HEK293 (cell line): ENCODE measurements around the gene LLGL2.
"Not testable (repeated sequence)": the region's sequence is repeated elsewhere in the genome, so short reads cannot be mapped to it uniquely, and the experiment has no call there.

Experiments
- CTCF ChIA-PET: fragments of 350-600 bp; formaldehyde crosslinking; extraction: SDS; loops from one replicate; lab custom pipeline; 2021; ENCODE audit warnings: antibody characterized with exemption; lab: Yijun Ruan, JAX
- POLR2A ChIA-PET: fragments of 300-600 bp; formaldehyde crosslinking; extraction: SDS; loops from one replicate; lab custom pipeline; 2020; ENCODE audit warnings: antibody characterized with exemption, inconsistent platforms; lab: Yijun Ruan, JAX
- H3K27ac ChIP-seq: fragments of 200-500 bp; sonication (Bioruptor generic); 2 replicates; pipeline ENCODE4 v1.5.1; 2014; ENCODE audit warnings: low read depth, low read length, control low read depth, inconsistent platforms; ENCODE audit errors: extremely low read depth
- H3K36me3 ChIP-seq, 2 experiments: fragments of 200-500 bp in 1 of 2; sonication (Bioruptor generic) in 1 of 2; 1 replicate in 1 of 2; 2 replicates in 1 of 2; pipeline ENCODE4 v1.5.1; 2014 to 2017; ENCODE audit warnings: inconsistent platforms in 2 of 2, low read length in 2 of 2; ENCODE audit not compliant: control insufficient read depth in 2 of 2, insufficient read depth in 1 of 2
- H3K4me1 ChIP-seq: fragments of 200-500 bp; sonication (Bioruptor generic); 2 replicates; pipeline ENCODE4 v1.5.1; 2014; ENCODE audit warnings: mild to moderate bottlenecking, low read length, inconsistent platforms; ENCODE audit not compliant: control insufficient read depth, insufficient read depth
- H3K4me3 ChIP-seq: 2 replicates; pipeline ENCODE4 v1.5.1; 2011; ENCODE audit warnings: low read depth, mild to moderate bottlenecking, control low read depth, low read length, moderate library complexity
- H3K9me3 ChIP-seq: fragments of 200-500 bp; sonication (Bioruptor generic); 2 replicates; pipeline ENCODE4 v1.5.1; 2014; ENCODE audit warnings: low read depth, low read length, inconsistent platforms; ENCODE audit not compliant: control insufficient read depth, insufficient read depth
- EGR2 ChIP-seq: fragments of 450-650 bp; formaldehyde crosslinking; IDR thresholded peaks from 2 replicates; pipeline ENCODE4 v1.5.1; 2016; ENCODE audit warnings: low read depth, missing biosample characterization, missing genetic modification characterization
- GLIS1 ChIP-seq: fragments of 450-650 bp; formaldehyde crosslinking; IDR thresholded peaks from 2 replicates; pipeline ENCODE4 v1.5.1; 2016; ENCODE audit warnings: missing biosample characterization, missing genetic modification characterization
- ZEB2 ChIP-seq: fragments of 450-650 bp; formaldehyde crosslinking; IDR thresholded peaks from 2 replicates; pipeline ENCODE4 v1.5.1; 2016; ENCODE audit warnings: missing biosample characterization, missing genetic modification characterization
- ZFHX2 ChIP-seq: fragments of 450-650 bp; formaldehyde crosslinking; conservative IDR thresholded peaks from 2 replicates; pipeline ENCODE4 v1.5.1; 2016; ENCODE audit warnings: missing biosample characterization, missing genetic modification characterization
- ZNF10 ChIP-seq: fragments of 450-650 bp; formaldehyde crosslinking; IDR thresholded peaks from 2 replicates; pipeline ENCODE4 v1.5.1; 2017; ENCODE audit warnings: missing biosample characterization, missing genetic modification characterization
- ZNF16 ChIP-seq: fragments of 450-650 bp; formaldehyde crosslinking; IDR thresholded peaks from 2 replicates; pipeline ENCODE4 v1.5.1; 2016; ENCODE audit warnings: low read depth, missing biosample characterization, missing genetic modification characterization
- ZNF169 ChIP-seq: fragments of 450-650 bp; formaldehyde crosslinking; IDR thresholded peaks from 2 replicates; pipeline ENCODE4 v1.5.1; 2016; ENCODE audit warnings: missing biosample characterization, missing genetic modification characterization
- ZNF266 ChIP-seq: fragments of 450-650 bp; formaldehyde crosslinking; IDR thresholded peaks from 2 replicates; pipeline ENCODE4 v1.5.1; 2016; ENCODE audit warnings: missing biosample characterization, missing genetic modification characterization, low read depth
- ZNF37A ChIP-seq: fragments of 450-650 bp; IDR thresholded peaks from 2 replicates; pipeline ENCODE4 v1.5.1; 2018; ENCODE audit warnings: missing biosample characterization, missing genetic modification characterization
- ZNF610 ChIP-seq: fragments of 450-650 bp; formaldehyde crosslinking; IDR thresholded peaks from 2 replicates; pipeline ENCODE4 v1.5.1; 2016; ENCODE audit warnings: missing biosample characterization, missing genetic modification characterization, borderline replicate concordance
- ZNF670 ChIP-seq: fragments of 450-650 bp; formaldehyde crosslinking; IDR thresholded peaks from 2 replicates; pipeline ENCODE4 v1.5.1; 2016; ENCODE audit warnings: missing biosample characterization, missing genetic modification characterization, low read depth
- TF ChIP-seq, protein P1 (sequence below): fragments of 450-650 bp; formaldehyde crosslinking; IDR thresholded peaks from 2 replicates; pipeline ENCODE4 v1.5.1; 2016; ENCODE audit warnings: missing biosample characterization, missing genetic modification characterization
- TF ChIP-seq, protein P2 (sequence below): fragments of 450-650 bp; formaldehyde crosslinking; IDR thresholded peaks from 2 replicates; pipeline ENCODE4 v1.5.1; 2016; ENCODE audit warnings: missing biosample characterization, missing genetic modification characterization
- TF ChIP-seq, protein P3 (sequence below): fragments of 450-650 bp; formaldehyde crosslinking; IDR thresholded peaks from 2 replicates; pipeline ENCODE4 v1.5.1; 2017; ENCODE audit warnings: missing biosample characterization, missing genetic modification characterization
- TF ChIP-seq, protein P4 (sequence below): fragments of 450-650 bp; IDR thresholded peaks from 2 replicates; pipeline ENCODE4 v1.5.1; 2018; ENCODE audit warnings: missing biosample characterization, missing genetic modification characterization

Gene LLGL2

DNA sequence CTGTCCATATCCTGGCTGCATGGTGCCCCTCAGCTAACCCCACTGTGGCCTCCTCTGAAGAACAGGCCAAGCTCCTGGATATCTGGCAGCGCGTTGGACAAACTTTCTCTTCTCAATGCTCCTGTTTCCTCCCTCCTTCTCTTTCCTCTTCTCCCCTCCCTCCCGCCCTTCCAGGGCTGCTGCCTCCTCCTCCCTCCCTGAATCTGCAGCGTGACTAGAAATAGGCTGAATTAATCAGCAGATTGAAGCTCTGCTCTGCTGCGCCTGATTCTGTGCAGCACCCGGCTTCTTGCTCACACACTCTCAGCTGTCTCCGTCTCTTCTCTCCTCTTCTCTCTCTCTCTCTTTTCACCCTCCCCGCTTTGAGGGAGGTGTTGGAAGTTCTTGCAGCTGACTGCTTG, 49.2 kb upstream of the LLGL2 start (continued):
- TF ChIP-seq, protein P1, sequence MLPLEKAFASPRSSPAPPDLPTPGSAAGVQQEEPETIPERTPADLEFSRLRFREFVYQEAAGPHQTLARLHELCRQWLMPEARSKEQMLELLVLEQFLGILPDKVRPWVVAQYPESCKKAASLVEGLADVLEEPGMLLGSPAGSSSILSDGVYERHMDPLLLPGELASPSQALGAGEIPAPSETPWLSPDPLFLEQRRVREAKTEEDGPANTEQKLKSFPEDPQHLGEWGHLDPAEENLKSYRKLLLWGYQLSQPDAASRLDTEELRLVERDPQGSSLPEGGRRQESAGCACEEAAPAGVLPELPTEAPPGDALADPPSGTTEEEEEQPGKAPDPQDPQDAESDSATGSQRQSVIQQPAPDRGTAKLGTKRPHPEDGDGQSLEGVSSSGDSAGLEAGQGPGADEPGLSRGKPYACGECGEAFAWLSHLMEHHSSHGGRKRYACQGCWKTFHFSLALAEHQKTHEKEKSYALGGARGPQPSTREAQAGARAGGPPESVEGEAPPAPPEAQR: no peak
- no peak for TF ChIP-seq ZNF10 (tag by site-specific recombination)

DNA sequence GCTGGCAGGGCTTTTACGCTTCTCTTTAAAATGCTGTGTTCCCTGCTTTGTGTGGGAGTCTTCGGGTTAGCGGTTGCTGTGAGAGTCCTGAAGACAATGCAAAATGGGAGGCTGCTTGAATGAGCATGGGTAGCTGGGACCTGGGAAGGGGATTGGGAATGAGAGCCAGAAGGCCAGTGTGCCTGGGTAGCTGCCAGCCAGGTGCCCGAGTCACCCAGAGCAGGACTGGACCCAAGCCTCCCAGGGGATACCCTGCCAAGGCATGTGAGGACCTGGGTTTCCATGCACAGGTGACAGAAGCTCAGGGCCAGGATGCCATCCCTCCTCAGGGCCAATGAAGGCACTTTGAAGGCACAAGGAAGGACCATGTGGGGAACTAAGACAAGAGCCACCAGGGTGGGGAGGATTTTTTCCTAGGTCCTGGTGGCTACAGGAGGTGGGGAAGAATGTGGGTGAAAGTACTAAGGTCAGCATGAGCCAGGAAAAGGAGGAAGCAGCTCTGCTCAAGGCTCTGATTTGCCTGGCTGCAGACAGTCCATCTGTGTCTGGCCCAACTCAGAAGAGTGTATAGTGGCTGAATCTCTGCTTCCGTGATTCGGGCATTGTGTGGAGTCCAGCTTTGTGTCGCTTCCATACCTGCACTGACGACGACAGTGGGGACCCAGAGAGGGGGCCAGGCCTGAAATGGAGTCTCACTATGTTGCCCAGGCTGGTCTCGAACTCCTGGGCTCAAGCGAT, 48.6 kb upstream of the LLGL2 start:
- H3K27ac ChIP-seq: no peak overlapping the region

DNA sequence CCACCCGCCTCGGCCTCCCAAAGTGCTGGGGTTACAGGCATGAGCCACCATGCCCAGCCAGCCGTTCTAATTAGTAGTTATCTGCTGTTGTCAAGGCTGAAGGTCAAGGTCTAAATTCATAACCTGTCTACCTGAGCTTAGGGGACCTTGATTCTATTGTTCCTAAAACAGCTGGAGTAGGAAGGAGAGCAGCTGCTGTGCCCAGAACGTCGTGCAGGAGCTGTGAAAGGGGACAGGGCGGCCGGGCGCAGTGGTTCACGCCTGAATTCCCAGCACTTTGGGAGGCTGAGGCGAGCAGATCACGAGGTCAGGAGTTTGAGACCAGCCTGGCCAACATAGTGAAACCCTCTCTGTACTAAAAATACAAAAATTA, 48.0 kb upstream of the LLGL2 start:
- H3K4me3 ChIP-seq, H3K27ac ChIP-seq, POLR2A ChIA-PET, H3K9me3 ChIP-seq, H3K4me1 ChIP-seq, CTCF ChIA-PET: not testable (repeated sequence)
- H3K36me3 ChIP-seq: peaks cover 0 to 34% of the 10 kb centered on the region in 2 experiments; a peak in 2 of 3 replicates

More for the DNA sequence above, 48.6 kb upstream of the LLGL2 start:
- Histone ChIP-seq H3K9me3 (no peaks in the 10 kb centered on the region), H3K4me3 (no peak overlapping the region), H3K36me3 (peaks cover 0 to 40% of the 10 kb centered on the region in 2 experiments; a peak in 2 of 3 replicates), H3K4me1 (peaks cover 2% of the 10 kb centered on the region; the same call in 1 of the 2 replicates)
- ChIA-PET POLR2A (interaction anchor here (0.5 to 1.5 kb wide), 3 partner anchors 9 to 73 kb away, joined by 4 to 5 read pairs (median 5); partner anchors contain the start of gene TMEM94), CTCF (interaction anchor here (0.7 to 1.2 kb wide), 3 partner anchors 40 to 124 kb away, joined by 3 to 5 read pairs (median 3); partner anchors contain the start of gene TSEN54)
- TF ChIP-seq ZNF16 (tag by site-specific recombination): no peak
- TF ChIP-seq ZNF610 (tag by site-specific recombination): no peak
- TF ChIP-seq ZFHX2 (tag by site-specific recombination): 0 out of 2 replicates have a peak, but pooled peaks have one; percentile 9
- no peak for TF ChIP-seq ZEB2

DNA sequence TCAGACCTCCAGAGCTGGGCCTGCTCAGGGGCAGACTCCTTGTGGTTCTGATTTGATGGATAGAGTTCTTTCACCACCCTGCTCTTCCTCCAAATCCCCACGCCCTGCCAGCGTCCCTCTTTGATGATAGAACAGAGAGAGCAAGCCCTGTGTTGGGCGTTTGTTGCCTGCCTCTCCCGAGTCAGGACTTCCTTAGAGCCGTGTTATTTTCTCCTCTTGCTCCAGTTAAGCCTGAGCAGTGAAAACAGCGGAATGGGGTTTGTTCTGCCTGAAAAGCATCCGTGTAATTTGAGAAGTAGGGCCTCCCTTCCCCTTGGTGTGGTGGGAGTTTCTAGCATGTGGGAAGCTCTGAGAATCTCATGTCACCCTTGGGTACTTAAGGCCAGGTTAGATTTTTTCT, 47.0 kb upstream of the LLGL2 start:
- H3K4me1 ChIP-seq: peaks cover 2% of the 10 kb centered on the region; the same call in 1 of the 2 replicates
- H3K36me3 ChIP-seq: peaks cover 0 to 29% of the 10 kb centered on the region in 2 experiments; a peak in 2 of 3 replicates
- H3K27ac ChIP-seq: 0 out of 2 replicates have a peak overlapping the region, but pooled peaks have one; percentile 17
- no peak overlapping the region for H3K4me3 ChIP-seq
- TF ChIP-seq, protein P2, sequence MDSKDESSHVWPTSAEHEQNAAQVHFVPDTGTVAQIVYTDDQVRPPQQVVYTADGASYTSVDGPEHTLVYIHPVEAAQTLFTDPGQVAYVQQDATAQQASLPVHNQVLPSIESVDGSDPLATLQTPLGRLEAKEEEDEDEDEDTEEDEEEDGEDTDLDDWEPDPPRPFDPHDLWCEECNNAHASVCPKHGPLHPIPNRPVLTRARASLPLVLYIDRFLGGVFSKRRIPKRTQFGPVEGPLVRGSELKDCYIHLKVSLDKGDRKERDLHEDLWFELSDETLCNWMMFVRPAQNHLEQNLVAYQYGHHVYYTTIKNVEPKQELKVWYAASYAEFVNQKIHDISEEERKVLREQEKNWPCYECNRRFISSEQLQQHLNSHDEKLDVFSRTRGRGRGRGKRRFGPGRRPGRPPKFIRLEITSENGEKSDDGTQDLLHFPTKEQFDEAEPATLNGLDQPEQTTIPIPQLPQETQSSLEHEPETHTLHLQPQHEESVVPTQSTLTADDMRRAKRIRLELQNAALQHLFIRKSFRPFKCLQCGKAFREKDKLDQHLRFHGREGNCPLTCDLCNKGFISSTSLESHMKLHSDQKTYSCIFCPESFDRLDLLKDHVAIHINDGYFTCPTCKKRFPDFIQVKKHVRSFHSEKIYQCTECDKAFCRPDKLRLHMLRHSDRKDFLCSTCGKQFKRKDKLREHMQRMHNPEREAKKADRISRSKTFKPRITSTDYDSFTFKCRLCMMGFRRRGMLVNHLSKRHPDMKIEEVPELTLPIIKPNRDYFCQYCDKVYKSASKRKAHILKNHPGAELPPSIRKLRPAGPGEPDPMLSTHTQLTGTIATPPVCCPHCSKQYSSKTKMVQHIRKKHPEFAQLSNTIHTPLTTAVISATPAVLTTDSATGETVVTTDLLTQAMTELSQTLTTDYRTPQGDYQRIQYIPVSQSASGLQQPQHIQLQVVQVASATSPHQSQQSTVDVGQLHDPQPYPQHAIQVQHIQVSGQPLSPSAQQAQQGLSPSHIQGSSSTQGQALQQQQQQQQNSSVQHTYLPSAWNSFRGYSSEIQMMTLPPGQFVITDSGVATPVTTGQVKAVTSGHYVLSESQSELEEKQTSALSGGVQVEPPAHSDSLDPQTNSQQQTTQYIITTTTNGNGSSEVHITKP: no peak
- TF ChIP-seq, protein P3, sequence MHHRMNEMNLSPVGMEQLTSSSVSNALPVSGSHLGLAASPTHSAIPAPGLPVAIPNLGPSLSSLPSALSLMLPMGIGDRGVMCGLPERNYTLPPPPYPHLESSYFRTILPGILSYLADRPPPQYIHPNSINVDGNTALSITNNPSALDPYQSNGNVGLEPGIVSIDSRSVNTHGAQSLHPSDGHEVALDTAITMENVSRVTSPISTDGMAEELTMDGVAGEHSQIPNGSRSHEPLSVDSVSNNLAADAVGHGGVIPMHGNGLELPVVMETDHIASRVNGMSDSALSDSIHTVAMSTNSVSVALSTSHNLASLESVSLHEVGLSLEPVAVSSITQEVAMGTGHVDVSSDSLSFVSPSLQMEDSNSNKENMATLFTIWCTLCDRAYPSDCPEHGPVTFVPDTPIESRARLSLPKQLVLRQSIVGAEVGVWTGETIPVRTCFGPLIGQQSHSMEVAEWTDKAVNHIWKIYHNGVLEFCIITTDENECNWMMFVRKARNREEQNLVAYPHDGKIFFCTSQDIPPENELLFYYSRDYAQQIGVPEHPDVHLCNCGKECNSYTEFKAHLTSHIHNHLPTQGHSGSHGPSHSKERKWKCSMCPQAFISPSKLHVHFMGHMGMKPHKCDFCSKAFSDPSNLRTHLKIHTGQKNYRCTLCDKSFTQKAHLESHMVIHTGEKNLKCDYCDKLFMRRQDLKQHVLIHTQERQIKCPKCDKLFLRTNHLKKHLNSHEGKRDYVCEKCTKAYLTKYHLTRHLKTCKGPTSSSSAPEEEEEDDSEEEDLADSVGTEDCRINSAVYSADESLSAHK (tag by site-specific recombination): 0 out of 2 replicates have a peak, but pooled peaks have one; percentile 29
- TF ChIP-seq ZFHX2 (tag by site-specific recombination) (peak; percentile 70), ZNF37A (tag by site-specific recombination) (no peak), EGR2 (peak; percentile 61; the same call in 1 of the 2 replicates), ZNF266 (tag by site-specific recombination) (no peak), ZNF670 (tag by site-specific recombination) (no peak), ZNF169 (tag by site-specific recombination) (no peak), GLIS1 (tag by site-specific recombination) (no peak)
- TF ChIP-seq, protein P4, sequence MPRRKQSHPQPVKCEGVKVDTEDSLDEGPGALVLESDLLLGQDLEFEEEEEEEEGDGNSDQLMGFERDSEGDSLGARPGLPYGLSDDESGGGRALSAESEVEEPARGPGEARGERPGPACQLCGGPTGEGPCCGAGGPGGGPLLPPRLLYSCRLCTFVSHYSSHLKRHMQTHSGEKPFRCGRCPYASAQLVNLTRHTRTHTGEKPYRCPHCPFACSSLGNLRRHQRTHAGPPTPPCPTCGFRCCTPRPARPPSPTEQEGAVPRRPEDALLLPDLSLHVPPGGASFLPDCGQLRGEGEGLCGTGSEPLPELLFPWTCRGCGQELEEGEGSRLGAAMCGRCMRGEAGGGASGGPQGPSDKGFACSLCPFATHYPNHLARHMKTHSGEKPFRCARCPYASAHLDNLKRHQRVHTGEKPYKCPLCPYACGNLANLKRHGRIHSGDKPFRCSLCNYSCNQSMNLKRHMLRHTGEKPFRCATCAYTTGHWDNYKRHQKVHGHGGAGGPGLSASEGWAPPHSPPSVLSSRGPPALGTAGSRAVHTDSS (tag by site-specific recombination): no peak
- ChIA-PET POLR2A (interaction anchor here (1.0 kb wide), 1 partner anchor 22 kb away, joined by 3 read pairs; the partner anchor contains the start of gene TMEM94), CTCF (interaction anchor here (1.0 kb wide), 1 partner anchor 123 kb away, joined by 3 read pairs; no protein-coding TSS in a partner anchor)
- no peaks in the 10 kb centered on the region for H3K9me3 ChIP-seq
